Stimulated activated naive CD8-positive, alpha-beta T cell treated with anti-CD3 and anti-CD28 coated beads, Interleukin-15, Interleukin-2, amounts not matched to agents 100 ng/mL and 50 ng/mL, for 24 hours (primary cell): ENCODE results near the gene TNFRSF25.

ENCODE experiments used
- H3K27ac Mint-ChIP-seq: one replicate; pipeline ENCODE4 v1.8.0; 2021; ENCODE audit warnings: mild to moderate bottlenecking, mixed read lengths
- H3K27me3 Mint-ChIP-seq: one replicate; pipeline ENCODE4 v1.8.0; 2021; ENCODE audit warnings: mixed read lengths
- H3K36me3 Mint-ChIP-seq: one replicate; pipeline ENCODE4 v1.8.0; 2021; ENCODE audit warnings: low read depth, mixed read lengths
- H3K4me1 Mint-ChIP-seq: one replicate; pipeline ENCODE4 v1.8.0; 2021; ENCODE audit warnings: low read depth, mixed read lengths
- H3K4me3 Mint-ChIP-seq: one replicate; pipeline ENCODE4 v1.8.0; 2021; ENCODE audit warnings: mild to moderate bottlenecking, mixed read lengths
- H3K9me3 Mint-ChIP-seq: one replicate; pipeline ENCODE4 v1.8.0; 2021; ENCODE audit warnings: mixed read lengths

TNFRSF25 gene

GRCh38 chr1:6471086-6471969 is 5.4 kb upstream of the TNFRSF25 start:
- Mint-ChIP-seq H3K4me1 (no peaks in the 10 kb centered on the region), H3K27me3 (no peaks in the 10 kb centered on the region), H3K27ac (no peak overlapping the region), H3K36me3 (no peaks in the 10 kb centered on the region), H3K4me3 (no peak overlapping the region), H3K9me3 (no peaks in the 10 kb centered on the region)

GRCh38 chr1:6470132-6471085 is 4.4 kb upstream of the TNFRSF25 start:
- Mint-ChIP-seq H3K4me3 (no peak overlapping the region), H3K9me3 (no peaks in the 10 kb centered on the region), H3K27ac (no peak overlapping the region), H3K4me1 (no peaks in the 10 kb centered on the region), H3K27me3 (no peaks in the 10 kb centered on the region), H3K36me3 (no peaks in the 10 kb centered on the region)

- Mint-ChIP-seq H3K27me3 (no peaks in the 10 kb centered on the region), H3K4me3 (no peak overlapping the region), H3K9me3 (no peaks in the 10 kb centered on the region), H3K4me1 (peaks cover 9% of the 10 kb centered on the region), H3K36me3 (peaks cover 9% of the 10 kb centered on the region), H3K27ac (no peak overlapping the region)
Measured at GRCh38 chr1:6468729-6469461, 2.9 kb upstream of the TNFRSF25 start.

GRCh38 chr1:6467744-6468688 is 2.0 kb upstream of the TNFRSF25 start:
- Mint-ChIP-seq H3K36me3 (peaks cover 14% of the 10 kb centered on the region), H3K4me3 (no peak overlapping the region), H3K9me3 (no peaks in the 10 kb centered on the region), H3K4me1 (peaks cover 14% of the 10 kb centered on the region), H3K27ac (no peak overlapping the region), H3K27me3 (no peaks in the 10 kb centered on the region)

- no peaks in the 10 kb centered on the region for H3K9me3 Mint-ChIP-seq
- H3K27me3 Mint-ChIP-seq: no peaks in the 10 kb centered on the region
- peaks cover 22% of the 10 kb centered on the region for H3K36me3 Mint-ChIP-seq
- peaks cover 22% of the 10 kb centered on the region for H3K4me1 Mint-ChIP-seq
- no peak overlapping the region for H3K27ac Mint-ChIP-seq
- H3K4me3 Mint-ChIP-seq: no peak overlapping the region
Measured at GRCh38 chr1:6467224-6467623, 1.3 kb upstream of the TNFRSF25 start.

- H3K4me1 Mint-ChIP-seq: peaks cover 26% of the 10 kb centered on the region
- H3K27ac Mint-ChIP-seq: no peak overlapping the region
- peaks cover 25% of the 10 kb centered on the region for H3K36me3 Mint-ChIP-seq
- peak overlapping the region; percentile 93 for H3K4me3 Mint-ChIP-seq
- no peaks in the 10 kb centered on the region for H3K9me3 Mint-ChIP-seq
- no peaks in the 10 kb centered on the region for H3K27me3 Mint-ChIP-seq
Measured at GRCh38 chr1:6466751-6467150, 778 bp upstream of the TNFRSF25 start.

GRCh38 chr1:6465461-6466005 is 440 bp downstream of the TNFRSF25 start:
- Mint-ChIP-seq H3K4me3 (peak overlapping the region; percentile 93), H3K4me1 (peaks cover 37% of the 10 kb centered on the region), H3K27ac (peak overlapping the region; percentile 84), H3K36me3 (peaks cover 25% of the 10 kb centered on the region), H3K27me3 (no peaks in the 10 kb centered on the region), H3K9me3 (no peaks in the 10 kb centered on the region)

- Mint-ChIP-seq H3K9me3 (no peaks in the 10 kb centered on the region), H3K27me3 (no peaks in the 10 kb centered on the region), H3K36me3 (peaks cover 25% of the 10 kb centered on the region), H3K4me1 (peaks cover 42% of the 10 kb centered on the region), H3K4me3 (peak overlapping the region; percentile 93), H3K27ac (peak overlapping the region; percentile 91)
Measured at GRCh38 chr1:6464915-6465314, 1.1 kb downstream of the TNFRSF25 start.

- H3K36me3 Mint-ChIP-seq: peaks cover 25% of the 10 kb centered on the region
- no peaks in the 10 kb centered on the region for H3K9me3 Mint-ChIP-seq
- peak overlapping the region; percentile 91 for H3K27ac Mint-ChIP-seq
- H3K4me3 Mint-ChIP-seq: peak overlapping the region; percentile 93
- H3K27me3 Mint-ChIP-seq: no peaks in the 10 kb centered on the region
- H3K4me1 Mint-ChIP-seq: peaks cover 47% of the 10 kb centered on the region
Measured at GRCh38 chr1:6464514-6464836, 1.5 kb downstream of the TNFRSF25 start.

GRCh38 chr1:6463120-6463412 is 2.9 kb downstream of the TNFRSF25 start:
- H3K27ac Mint-ChIP-seq: peak overlapping the region; percentile 52
- H3K36me3 Mint-ChIP-seq: peaks cover 25% of the 10 kb centered on the region
- no peaks in the 10 kb centered on the region for H3K27me3 Mint-ChIP-seq
- H3K4me3 Mint-ChIP-seq: peak overlapping the region; percentile 51
- H3K4me1 Mint-ChIP-seq: peaks cover 51% of the 10 kb centered on the region
- H3K9me3 Mint-ChIP-seq: no peaks in the 10 kb centered on the region

GRCh38 chr1:6462412-6463119 is 3.4 kb downstream of the TNFRSF25 start:
- Mint-ChIP-seq H3K27me3 (no peaks in the 10 kb centered on the region), H3K4me1 (peaks cover 51% of the 10 kb centered on the region), H3K4me3 (peak overlapping the region; percentile 15), H3K9me3 (no peaks in the 10 kb centered on the region), H3K36me3 (peaks cover 25% of the 10 kb centered on the region), H3K27ac (peak overlapping the region; percentile 5)

- Mint-ChIP-seq H3K36me3 (peaks cover 25% of the 10 kb centered on the region), H3K4me1 (peaks cover 51% of the 10 kb centered on the region), H3K9me3 (no peaks in the 10 kb centered on the region), H3K27me3 (peaks cover 7% of the 10 kb centered on the region), H3K4me3 (peak overlapping the region; percentile 15), H3K27ac (peak overlapping the region; percentile 5)
Measured at GRCh38 chr1:6461538-6462411, 4.2 kb downstream of the TNFRSF25 start.
